Activated T-cell treated with anti-CD3 and anti-CD28 coated beads for 24 hours (primary cell): ENCODE results near the gene BAIAP2L1.

ENCODE experiments used
- DNase-seq: peaks from one replicate; pipeline ENCODE4 v3.0.0-alpha.2; 2020; ENCODE audit warnings: low read depth

Gene BAIAP2L1

DNA sequence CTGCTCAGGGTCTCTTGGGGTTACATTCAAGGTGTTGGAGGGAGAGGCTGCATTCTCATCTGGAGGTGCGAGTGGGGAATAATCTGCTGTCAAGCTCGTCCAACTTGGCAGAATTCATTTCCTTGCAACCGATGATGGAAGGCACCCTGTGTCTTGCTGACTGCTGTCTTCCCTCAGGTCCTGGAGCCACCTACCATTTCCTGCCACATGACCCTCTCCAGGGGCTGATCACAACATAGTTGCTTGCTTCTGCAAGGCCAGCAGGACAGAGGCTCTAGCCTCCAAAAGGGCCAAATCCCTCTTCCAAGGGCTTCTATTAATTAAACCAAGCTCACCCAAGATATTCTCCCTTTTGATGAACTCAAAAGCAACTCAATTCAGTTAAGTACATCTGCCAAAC lies 133.6 kb downstream of the BAIAP2L1 start:
- DNase-seq: no peak

DNA sequence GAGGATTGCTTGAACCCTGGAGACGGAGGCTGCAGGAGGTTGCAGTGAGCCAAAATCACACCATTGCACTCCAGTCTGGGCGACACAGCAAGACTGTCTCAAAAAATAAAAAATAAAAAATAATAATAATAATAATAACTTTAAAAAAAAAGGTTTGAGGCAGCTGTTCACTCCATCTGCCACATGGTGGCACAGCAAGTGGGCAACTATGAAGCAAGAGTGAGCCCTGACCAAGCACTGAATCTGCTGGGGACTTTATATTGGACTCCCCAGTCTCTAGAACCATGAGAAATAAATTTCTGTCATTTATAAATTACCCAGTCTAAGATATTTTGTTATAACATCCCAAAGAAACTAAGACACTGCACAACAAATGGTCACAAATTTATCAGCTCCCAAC lies 134.1 kb downstream of the BAIAP2L1 start:
- DNase-seq: no peak

DNA sequence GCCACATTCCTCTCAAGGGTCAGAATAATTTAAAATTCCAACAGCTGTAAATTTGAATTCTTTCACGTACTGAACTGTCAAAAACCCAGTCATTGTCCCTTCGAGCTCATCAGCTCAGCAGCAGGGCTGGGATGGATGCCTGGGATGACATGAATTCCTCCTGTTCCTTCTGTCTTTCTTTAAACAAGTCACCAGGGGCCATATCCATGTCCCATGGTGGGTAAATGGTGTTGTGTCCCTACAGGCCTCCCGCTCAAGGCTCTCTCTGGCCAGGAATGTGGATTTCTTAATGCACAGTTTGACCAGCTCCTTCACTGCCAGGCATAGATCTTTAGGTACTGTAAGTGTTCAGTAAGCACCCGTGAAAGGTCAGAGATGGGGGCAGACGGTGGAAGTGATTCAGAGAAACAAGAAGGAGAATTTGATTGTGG lies 135.0 kb downstream of the BAIAP2L1 start:
- DNase-seq: no peak

- no peak for DNase-seq
These were observed 143.2 kb downstream of the BAIAP2L1 start for GRCh38 chr7:98257701-98258100.

DNA sequence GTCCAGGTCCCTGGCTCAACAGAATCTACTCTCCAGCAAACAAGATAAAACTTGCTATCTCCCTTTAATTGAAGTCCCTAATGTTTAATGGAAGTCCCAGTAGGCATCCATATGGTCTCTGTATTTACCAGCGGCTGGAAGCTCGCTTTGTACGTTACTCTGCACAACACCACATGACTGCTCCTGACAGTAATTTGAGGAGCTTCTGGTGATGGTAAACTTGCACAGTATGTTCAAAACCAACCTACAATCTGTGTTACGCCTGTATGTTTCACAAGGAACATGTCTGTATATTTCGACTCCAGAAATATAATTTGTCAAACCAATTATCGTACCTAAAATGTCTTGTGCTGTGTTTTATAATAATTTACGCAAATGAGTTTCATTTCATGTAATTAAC lies 144.5 kb downstream of the BAIAP2L1 start:
- no peak for DNase-seq

DNA sequence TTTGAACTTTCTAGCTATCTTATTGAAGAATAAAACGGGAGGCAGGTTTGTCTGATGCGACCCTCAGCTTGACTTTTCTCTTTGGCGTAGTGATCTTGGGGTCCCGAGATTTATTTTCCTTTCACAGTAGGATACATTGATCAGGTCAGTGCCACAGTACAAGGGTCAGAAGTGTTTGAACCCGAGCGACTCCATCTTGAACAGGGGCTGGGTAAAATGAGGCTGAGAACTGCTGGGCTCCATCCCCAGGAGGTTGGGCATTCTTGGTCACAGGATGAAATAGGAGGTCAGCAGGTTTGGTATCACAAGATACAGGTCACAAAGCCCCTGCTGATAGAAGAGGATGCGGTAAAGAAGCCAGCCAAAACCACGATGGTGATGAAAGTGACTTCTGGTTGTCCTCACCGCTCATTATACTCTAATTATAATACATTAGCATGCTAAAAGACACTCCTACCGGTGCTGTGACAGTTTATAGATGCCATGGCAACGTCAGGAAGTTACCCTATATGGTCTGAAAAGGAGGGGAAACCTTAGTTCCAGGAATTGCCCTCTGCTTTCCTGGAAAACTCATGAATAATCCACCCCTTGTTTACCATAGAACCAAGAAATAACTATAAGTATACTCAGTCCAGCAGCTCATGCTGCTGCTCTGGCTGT lies 145.8 kb downstream of the BAIAP2L1 start:
- no peak for DNase-seq

DNA sequence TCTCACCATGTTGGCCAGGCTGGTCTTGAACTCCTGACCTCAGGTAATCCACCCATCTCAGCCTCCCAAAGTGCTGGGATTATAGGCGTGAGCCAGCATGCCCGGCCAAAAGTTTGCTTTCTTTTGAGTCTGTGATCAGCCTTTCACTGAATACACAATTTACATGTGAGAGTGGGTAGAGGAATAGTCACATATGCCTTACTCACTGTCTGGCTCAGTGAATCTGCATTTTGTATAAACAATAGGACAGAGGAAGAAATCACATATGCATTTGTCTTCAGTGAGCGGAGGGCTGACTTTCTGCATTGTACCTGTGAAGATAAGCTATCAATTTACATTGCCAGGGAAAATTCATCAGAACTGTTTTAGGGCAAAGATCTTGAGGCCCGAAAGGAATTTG lies 146.4 kb downstream of the BAIAP2L1 start:
- no peak for DNase-seq

DNA sequence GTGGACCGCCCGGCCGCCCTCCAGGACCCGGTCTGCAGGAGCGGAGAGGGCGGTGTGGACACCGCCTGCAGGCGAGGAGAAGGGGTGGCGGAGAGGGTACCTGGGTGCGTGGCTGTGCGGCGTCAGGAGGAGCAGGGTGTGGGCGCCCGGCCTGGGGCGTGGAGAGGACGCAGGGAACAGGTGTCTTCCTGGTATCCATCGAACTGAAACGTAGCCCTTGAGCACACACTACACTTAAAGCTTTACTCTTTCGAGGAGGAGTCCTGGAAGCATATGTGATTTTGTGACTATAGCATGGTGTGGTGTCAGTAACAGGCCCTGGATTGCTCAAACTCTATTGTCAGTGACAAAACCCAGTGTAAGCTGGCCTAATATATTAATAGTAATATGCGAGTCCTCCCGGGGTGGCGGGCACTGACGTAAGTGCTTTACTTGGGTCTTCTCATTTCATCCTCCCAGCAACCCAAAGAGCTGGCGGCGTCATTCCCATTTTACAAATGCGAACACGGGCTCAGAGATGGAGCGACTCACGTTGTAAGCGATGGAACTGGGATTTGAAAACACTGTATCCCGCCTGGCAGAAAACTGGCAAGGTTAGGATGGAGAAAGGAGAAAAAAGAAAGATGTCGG lies 148.3 kb downstream of the BAIAP2L1 start:
- DNase-seq: no peak

- DNase-seq: peak; percentile 85
These were observed 149.1 kb downstream of the BAIAP2L1 start, which contains the start of gene TECPR1 for GRCh38 chr7:98251601-98252424. TECPR1 (minus strand) TSS chr7:98252232; CDS start chr7:98246146, 6,086 bp downstream.

DNA sequence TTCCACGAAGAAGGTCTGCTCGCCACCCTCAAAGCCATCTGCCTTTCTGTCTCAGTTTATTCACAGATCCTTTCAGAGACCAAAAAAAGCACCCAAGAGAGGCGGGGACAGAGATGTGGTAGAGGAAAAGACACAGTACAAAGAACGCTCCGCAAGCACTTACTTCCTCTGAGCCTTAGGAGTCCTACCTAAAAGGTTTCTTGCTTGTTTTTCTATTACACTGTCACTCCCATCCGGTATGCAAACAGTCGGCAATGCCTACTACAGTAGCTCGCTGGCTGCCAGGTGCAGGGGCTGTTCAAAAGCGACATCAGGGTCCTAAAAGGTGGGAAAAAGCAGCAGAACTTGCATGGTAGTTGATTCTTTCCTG lies 149.7 kb downstream of the BAIAP2L1 start:
- DNase-seq: peak; percentile 18

DNA sequence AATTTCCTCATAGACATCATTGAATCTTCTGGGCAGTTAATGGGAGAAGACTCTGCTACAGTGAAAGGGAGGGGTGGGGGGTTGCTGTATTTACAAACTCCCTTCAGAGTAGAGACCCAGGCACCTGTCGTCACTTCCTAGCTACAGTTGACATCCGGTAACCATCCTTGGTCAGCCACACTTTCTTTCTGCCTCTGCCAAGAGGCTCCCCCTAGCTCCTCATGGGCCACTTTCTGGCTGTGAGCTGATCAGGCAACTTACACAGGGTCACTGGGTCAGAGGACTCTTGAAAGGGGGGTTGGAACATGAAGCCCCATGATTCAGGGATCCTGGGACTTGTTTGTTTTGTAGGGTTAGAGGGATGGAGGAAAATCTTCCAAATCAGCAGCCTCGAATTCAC lies 150.1 kb downstream of the BAIAP2L1 start:
- DNase-seq: peak; percentile 16

DNA sequence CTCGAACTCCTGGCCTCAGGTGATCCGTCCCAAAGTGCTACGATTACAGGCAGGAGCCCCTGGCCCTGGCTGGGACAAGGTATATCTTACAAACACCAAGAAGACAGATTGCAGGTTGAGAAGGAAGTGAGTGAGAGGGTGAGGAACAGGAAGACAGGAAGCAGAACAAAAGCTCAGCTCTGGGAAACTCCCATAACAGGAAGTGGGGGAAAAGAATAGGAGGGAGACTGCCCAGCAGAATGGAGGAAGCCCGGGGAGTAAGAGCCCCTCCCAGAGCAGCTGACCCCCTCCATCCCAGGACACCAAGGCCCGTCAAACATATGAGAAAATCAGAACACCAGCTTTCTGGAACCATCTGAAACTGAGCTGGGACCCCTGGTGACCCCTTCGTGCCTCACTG lies 151.8 kb downstream of the BAIAP2L1 start:
- DNase-seq: no peak

- DNase-seq: no peak
These were observed 152.7 kb downstream of the BAIAP2L1 start for GRCh38 chr7:98248156-98248555.

- no peak for DNase-seq
These were observed 156.0 kb downstream of the BAIAP2L1 start for GRCh38 chr7:98244871-98245270.

DNA sequence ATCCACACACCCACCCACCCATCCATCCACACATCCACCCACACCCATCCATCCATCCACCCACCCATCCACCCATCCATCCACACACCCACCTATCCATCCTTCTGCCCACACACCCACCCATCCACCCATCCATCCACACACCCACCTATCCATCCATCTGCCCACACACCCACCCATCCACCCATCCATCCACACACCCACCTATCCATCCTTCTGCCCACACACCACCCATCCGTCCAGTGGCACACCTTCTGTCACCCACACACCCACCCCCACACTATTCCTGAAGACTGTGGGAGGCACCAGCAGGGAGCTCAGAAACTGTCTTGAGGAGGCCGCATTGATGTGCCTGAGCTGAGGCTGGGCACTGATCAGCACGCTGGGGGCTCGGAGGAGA lies 158.0 kb downstream of the BAIAP2L1 start:
- DNase-seq: no peak

DNA sequence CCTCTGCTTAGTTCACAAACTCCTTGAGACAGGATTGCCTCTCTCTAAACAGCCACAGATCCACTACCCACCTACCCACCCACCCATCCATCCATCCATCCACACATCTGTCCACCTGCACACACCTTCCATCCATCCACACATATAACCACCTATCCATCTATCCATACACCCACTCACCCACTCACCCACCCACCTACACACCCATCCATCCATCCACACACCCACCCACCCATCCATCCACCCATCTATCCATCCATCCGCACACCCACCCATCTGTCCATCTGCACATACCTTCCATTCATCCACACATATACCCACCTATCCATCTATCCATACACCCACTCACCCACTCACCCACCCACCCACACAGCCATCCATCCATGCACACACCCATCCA lies 158.5 kb downstream of the BAIAP2L1 start:
- DNase-seq: no peak

- no peak for DNase-seq
These were observed 159.1 kb downstream of the BAIAP2L1 start for GRCh38 chr7:98241674-98242241.
